K562 (cell line): ENCODE results near the gene PDZRN4. TPM values are rescaled to one million over a fixed set of nuclear protein-coding genes. Genes with fewer than 3 reads are reported as not detected.

Source experiments
- ATAC-seq: fragments of 200-7000 bp; cut with Tn5 transposase; 3 replicates; pipeline ENCODE4 v1.9.1; 2020; ENCODE audit warnings: moderate library complexity
- BruUV-seq: library from RNA; stranded (reverse); fragments of 400-500 nt; replicated peaks from 2 replicates; lab custom pipeline; 2021; lab: Mats Ljungman, UMichigan
- CTCF ChIA-PET: fragments of 300-600 bp; formaldehyde crosslinking; extraction: SDS; loops from one replicate; lab custom pipeline; 2021; ENCODE audit warnings: low intra/inter-chr PET ratio; lab: Yijun Ruan, JAX
- POLR2A ChIA-PET: fragments of 300-600, 350-650 bp; sonication (Branson Sonifier 250); formaldehyde crosslinking; extraction: SDS; loops from one replicate; lab custom pipeline; 2021; ENCODE audit warnings: antibody characterized with exemption, inconsistent platforms; lab: Yijun Ruan, JAX
- DNase-seq, 4 experiments: peaks; one replicate each; pipeline versions ENCODE4 v3.0.0 to v3.0.0-alpha.2; 2011 to 2018; ENCODE audit warnings: low spot score in 3 of 4, mixed read lengths in 3 of 4; ENCODE audit errors: extremely low read depth in 1 of 4
- FAIRE-seq: peaks from 2 replicates; lab custom pipeline; 2011; peaks lifted over from hg19 to GRCh38; lab: Jason Lieb, UNC
- H2AFZ ChIP-seq: 2 replicates; pipeline ENCODE4 v1.6.0; 2011; ENCODE audit warnings: low read depth, low read length, control low read depth, inconsistent platforms
- H3K27ac ChIP-seq: fragments of 200-600 bp; 3 replicates; pipeline ENCODE4 v1.8.0; 2011; ENCODE audit warnings: low read depth, mild to moderate bottlenecking, control low read depth, inconsistent platforms, low read length, moderate library complexity, mixed read lengths; ENCODE audit errors: extremely low read depth
- H3K27me3 ChIP-seq, 2 experiments: fragments of 300-600 bp in 1 of 2; 2 replicates in 1 of 2; 3 replicates in 1 of 2; pipeline versions ENCODE4 v1.6.0 to v1.8.0; 2011; ENCODE audit warnings: inconsistent platforms in 2 of 2, low read length in 2 of 2, mild to moderate bottlenecking in 1 of 2, mixed read lengths in 1 of 2, moderate library complexity in 1 of 2; ENCODE audit not compliant: control insufficient read depth in 2 of 2, insufficient read depth in 2 of 2
- H3K36me3 ChIP-seq: fragments of 300-600 bp; 3 replicates; pipeline ENCODE4 v1.8.0; 2011; ENCODE audit warnings: mild to moderate bottlenecking, low read length, inconsistent platforms; ENCODE audit not compliant: control insufficient read depth, insufficient read depth
- H3K4me1 ChIP-seq, 2 experiments: fragments of 200-600 bp in 1 of 2; replicated peaks in 1 of 2; 2 replicates in 1 of 2; 3 replicates in 1 of 2; pipeline versions ENCODE4 v1.5.1 to v1.8.0; 2011; ENCODE audit warnings: inconsistent platforms in 2 of 2, low read length in 2 of 2, mild to moderate bottlenecking in 1 of 2, mixed read lengths in 1 of 2, moderate library complexity in 1 of 2; ENCODE audit not compliant: control insufficient read depth in 2 of 2, insufficient read depth in 2 of 2
- H3K4me2 ChIP-seq: 2 replicates; pipeline ENCODE4 v1.6.1; 2011; ENCODE audit warnings: low read length, control low read depth, inconsistent platforms, mixed read lengths; ENCODE audit not compliant: insufficient read depth
- H3K4me3 ChIP-seq: fragments of 200-600 bp; sonication (generic), shearing (Covaris generic); 2 replicates; pipeline ENCODE4 v1.5.1; 2016; ENCODE audit warnings: control low read depth, inconsistent platforms
- H3K79me2 ChIP-seq: fragments of 200-600 bp; 3 replicates; pipeline ENCODE4 v1.8.0; 2011; ENCODE audit warnings: low read length, inconsistent platforms; ENCODE audit not compliant: control insufficient read depth, insufficient read depth
- H3K9ac ChIP-seq, 2 experiments: 2 replicates each; pipeline versions ENCODE4 v1.6.0 to v1.6.1; 2011; ENCODE audit warnings: low read depth in 2 of 2, low read length in 2 of 2, control low read depth in 1 of 2, inconsistent platforms in 1 of 2, mild to moderate bottlenecking in 1 of 2, mixed read lengths in 1 of 2; ENCODE audit not compliant: insufficient read depth in 1 of 2
- H3K9me1 ChIP-seq: one replicate; pipeline ENCODE4 v1.6.0; 2011; ENCODE audit warnings: inconsistent platforms, mild to moderate bottlenecking, low read length, moderate library complexity; ENCODE audit not compliant: control insufficient read depth, insufficient read depth
- H3K9me3 ChIP-seq: replicated peaks from 2 replicates; pipeline ENCODE4 v1.5.1; 2011; ENCODE audit warnings: low read depth, low read length, inconsistent platforms; ENCODE audit not compliant: control insufficient read depth, insufficient read depth
- H4K20me1 ChIP-seq: replicated peaks from 2 replicates; pipeline ENCODE4 v1.6.1; 2011; ENCODE audit warnings: low read length, inconsistent platforms, mixed read lengths; ENCODE audit not compliant: control insufficient read depth, insufficient read depth
- ARID3B ChIP-seq: fragments of 250-450 bp; sonication (Bioruptor Pico); IDR thresholded peaks from 2 replicates; pipeline ENCODE4 v1.4.0; 2020; ENCODE audit warnings: borderline replicate concordance
- HNRNPK ChIP-seq: fragments of 200-400 bp; formaldehyde crosslinking; IDR thresholded peaks from one replicate; pipeline ENCODE4 v1.6.1; 2018; ENCODE audit warnings: mild to moderate bottlenecking, low read depth, low read length; ENCODE audit not compliant: poor library complexity, severe bottlenecking
- IFI16 ChIP-seq: fragments of 250-450 bp; sonication (Bioruptor Pico); IDR thresholded peaks from 2 replicates; pipeline ENCODE4 v2.1.2; 2022; ENCODE audit warnings: mild to moderate bottlenecking, inconsistent platforms
- PPARD ChIP-seq: fragments of 250-450 bp; sonication (Bioruptor Pico); IDR thresholded peaks from 2 replicates; pipeline ENCODE4 v1.8.0; 2022; ENCODE audit warnings: inconsistent platforms, mild to moderate bottlenecking, moderate library complexity
- RAD51 ChIP-seq: fragments of 450-650 bp; IDR thresholded peaks from 2 replicates; pipeline ENCODE4 v1.7.1; 2016; ENCODE audit warnings: low read depth, mild to moderate bottlenecking, borderline replicate concordance
- ZBTB33 ChIP-seq: sonication (generic); formaldehyde crosslinking; IDR thresholded peaks from 2 replicates; pipeline ENCODE4 v1.8.1; 2023; ENCODE audit warnings: mild to moderate bottlenecking, missing genetic modification reagents
- ZNF512 ChIP-seq: IDR thresholded peaks from 2 replicates; pipeline ENCODE4 v1.6.1; 2016; ENCODE audit warnings: missing genetic modification characterization, missing compliant biosample characterization
- ZNF695 ChIP-seq: fragments of 450-650 bp; formaldehyde crosslinking; IDR thresholded peaks from 2 replicates; pipeline ENCODE4 v1.4.0; 2020; ENCODE audit warnings: mild to moderate bottlenecking, moderate library complexity
- WGBS: fragments of 100-300 bp; shearing (Covaris generic); methylation state at CpG from one replicate; pipeline ENCODE4 v1.1.6; 2016; ENCODE audit warnings: low coverage, mixed read lengths; ENCODE audit not compliant: insufficient coverage; ENCODE audit errors: missing lambda C conversion rate; 5-methylcytosine and 5-hydroxymethylcytosine counted together
- in situ Hi-C: fragments of 300-500 bp; cut with MboI; formaldehyde crosslinking; loops from 4 replicates; pipeline ENCODE4 v1.15.0; 2018; ENCODE audit warnings: inconsistent platforms, mixed read lengths
- intact Hi-C: fragments of 100-400 bp; cut with micrococcal nuclease; formaldehyde crosslinking; loops from 2 replicates; pipeline ENCODE4 v1.14.2; 2022
- polyA plus RNA-seq, 8 experiments: library from polyadenylated mRNA; depleted of rRNA in 4 of 8; stranded (reverse) in 5 of 8; unstranded in 3 of 8; fragments of >200 nt; fragmentation: Nextera tagmentation in 2 of 8; fragmentation: Illumina TruSeq in 1 of 8; extraction: Ambion mirVana in 2 of 8; extraction: Trizol in 1 of 8; gene quantifications; 2 replicates each; pipeline versions ENCODE4 v1.2.1 to v1.2.3, GENCODE V29; 2011 to 2014; ENCODE audit warnings: inconsistent platforms in 1 of 8, missing spikeins in 1 of 8
- total RNA-seq, 7 experiments: library from RNA; depleted of rRNA in 6 of 7; stranded (reverse); fragments of >200 nt in 6 of 7; fragmentation: Illumina TruSeq in 2 of 7; extraction: Trizol in 2 of 7; gene quantifications; 2 replicates each; pipeline versions ENCODE4 v1.2.1 to v1.2.3, GENCODE V29; 2011 to 2021; ENCODE audit warnings: low replicate concordance in 1 of 7

Gene PDZRN4
- total and polyA plus RNA-seq, 9 of the 15 experiments (the other 6 are each of a cell fraction or from before 2014, with no cell fraction given), result not detected

- ChIA-PET CTCF (no interaction called here), POLR2A (interaction anchor here (1.0 kb wide), 1 partner anchor 10 kb away, joined by 3 read pairs; no protein-coding TSS in a partner anchor)
- H3K4me3 ChIP-seq, result no peak overlapping the region
- no peak overlapping the region for H3K4me2 ChIP-seq
- no peak for DNase-seq
- in situ Hi-C loops (no loop called here), intact Hi-C loops (no loop called here)
- no peaks in the 10 kb centered on the region for H3K4me1 ChIP-seq
- TF ChIP-seq ARID3B (CRISPR knock-in tag) (no peak), PPARD (no peak), HNRNPK (no peak), IFI16 (CRISPR knock-in tag) (no peak), ZNF695 (CRISPR knock-in tag) (no peak), ZBTB33 (CRISPR knock-in tag) (no peak), ZNF512 (tag) (no peak), RAD51 (no peak)
- no peak overlapping the region for H3K9ac ChIP-seq
- no peaks in the 10 kb centered on the region for H3K9me1 ChIP-seq
- 3% methylated on average over 2 of the region's 2 CpGs for WGBS
- H3K9me3 ChIP-seq, result 0 out of 2 replicates have a peak, but pooled peaks cover 3% of the 10 kb centered on the region
- no peak overlapping the region for H2AFZ ChIP-seq
- no peak overlapping the region for H3K27ac ChIP-seq
- H3K79me2 ChIP-seq, result no peaks in the 10 kb centered on the region
- ATAC-seq, result no peak
- no peaks in the 10 kb centered on the region for H3K27me3 ChIP-seq
- no peak for FAIRE-seq
- no TSS peak for BruUV-seq
- H4K20me1 ChIP-seq, result no peaks in the 10 kb centered on the region
- H3K36me3 ChIP-seq, result no peaks in the 10 kb centered on the region
These were observed 309.3 kb downstream of the PDZRN4 start for GRCh38 chr12:41497409-41497808.
